GM23248 (cell line): ENCODE measurements around the gene ATP8A2.

ENCODE experiments used
- EZH2 ChIP-seq: fragments of 200-600 bp; sonication (generic); IDR thresholded peaks from 2 replicates; pipeline ENCODE4 v1.6.1; 2018; ENCODE audit warnings: antibody characterized with exemption, mild to moderate bottlenecking; ENCODE audit not compliant: insufficient read depth, poor library complexity, severe bottlenecking
- EZH2phosphoT487 ChIP-seq: fragments of 200-600 bp; sonication (generic); IDR thresholded peaks from 2 replicates; pipeline ENCODE4 v1.6.1; 2018; ENCODE audit warnings: antibody characterized with exemption, moderate library complexity, mild to moderate bottlenecking, low read depth; ENCODE audit not compliant: insufficient read depth

- TF ChIP-seq EZH2 (no peak), EZH2phosphoT487 (no peak)
Observed at GRCh38 chr13:26011996-26012821, 640.4 kb downstream of the ATP8A2 start.
